Neural progenitor cell (in vitro differentiated cells): Measurements from ENCODE around the gene FRG2B.

Source experiments
- CTCF ChIP-seq: fragments of 200-600 bp; sonication (generic); IDR thresholded peaks from 2 replicates; pipeline ENCODE4 v1.5.1; 2017; ENCODE audit warnings: antibody characterized with exemption, mild to moderate bottlenecking
- EZH2 ChIP-seq: fragments of 200-600 bp; sonication (generic); IDR thresholded peaks from 2 replicates; pipeline ENCODE4 v1.6.1; 2017; ENCODE audit warnings: antibody characterized with exemption, mild to moderate bottlenecking, moderate library complexity
- EZH2phosphoT487 ChIP-seq: fragments of 200-600 bp; sonication (generic); IDR thresholded peaks from 2 replicates; pipeline ENCODE4 v1.6.1; 2017; ENCODE audit warnings: antibody characterized with exemption

GRCh38 chr10:133614830-133615580, 11.6 kb downstream of the FRG2B start:
- no peak for TF ChIP-seq EZH2phosphoT487
- TF ChIP-seq CTCF = no peak
- TF ChIP-seq EZH2 = no peak
